Loucy (cell line): ENCODE results near the gene UVRAG.

Experiments used
- H2AFZ ChIP-seq: fragments of 200-600 bp; sonication (generic); 2 replicates; pipeline ENCODE4 v1.6.0; 2016; ENCODE audit warnings: antibody characterized with exemption, mild to moderate bottlenecking, low read length, moderate library complexity
- H3F3A ChIP-seq: fragments of 200-600 bp; 2 replicates; pipeline ENCODE4 v1.6.0; 2016; ENCODE audit warnings: antibody characterized with exemption, low read depth, mild to moderate bottlenecking
- H3K27me3 ChIP-seq: fragments of 200-600 bp; sonication (generic); 2 replicates; pipeline ENCODE4 v1.6.1; 2014; ENCODE audit warnings: low read length, mild to moderate bottlenecking; ENCODE audit not compliant: insufficient read depth, poor library complexity, severe bottlenecking
- H3K36me3 ChIP-seq: fragments of 200-600 bp; sonication (generic); 2 replicates; pipeline ENCODE4 v1.6.1; 2016; ENCODE audit warnings: low read length; ENCODE audit not compliant: insufficient read depth
- H3K4me1 ChIP-seq: fragments of 200-600 bp; sonication (generic); 2 replicates; pipeline ENCODE4 v1.5.1; 2014; ENCODE audit warnings: low read length, mild to moderate bottlenecking; ENCODE audit not compliant: insufficient read depth, poor library complexity, severe bottlenecking
- H3K4me2 ChIP-seq: fragments of 200-600 bp; sonication (generic); 2 replicates; pipeline ENCODE4 v1.6.0; 2014; ENCODE audit warnings: antibody characterized with exemption, low read length, low read depth, mild to moderate bottlenecking; ENCODE audit not compliant: poor library complexity, severe bottlenecking
- H3K4me3 ChIP-seq: fragments of 200-600 bp; sonication (generic); 2 replicates; pipeline ENCODE4 v1.5.1; 2014; ENCODE audit warnings: low read length, mild to moderate bottlenecking, mixed read lengths; ENCODE audit not compliant: poor library complexity, severe bottlenecking
- H3K79me2 ChIP-seq: fragments of 200-600 bp; sonication (generic); 2 replicates; pipeline ENCODE4 v1.6.1; 2014; ENCODE audit warnings: low read length; ENCODE audit not compliant: insufficient read depth
- H3K9ac ChIP-seq: fragments of 200-600 bp; sonication (generic); 2 replicates; pipeline ENCODE4 v1.6.0; 2014; ENCODE audit warnings: mild to moderate bottlenecking, low read depth, low read length, moderate library complexity; ENCODE audit not compliant: poor library complexity, severe bottlenecking
- H3K9me2 ChIP-seq: fragments of 200-600 bp; sonication (generic); replicated peaks from 2 replicates; pipeline ENCODE4 v1.6.1; 2016; ENCODE audit warnings: low read depth, low read length, mixed read lengths
- H3K9me3 ChIP-seq: fragments of 200-600 bp; sonication (generic); 2 replicates; pipeline ENCODE4 v1.6.1; 2014; ENCODE audit warnings: mild to moderate bottlenecking, antibody characterized with exemption, low read length, low read depth; ENCODE audit not compliant: insufficient read depth
- H4K20me1 ChIP-seq: fragments of 200-600 bp; sonication (generic); 2 replicates; pipeline ENCODE4 v1.6.0; 2014; ENCODE audit warnings: antibody characterized with exemption, low read length, mild to moderate bottlenecking; ENCODE audit not compliant: insufficient read depth, poor library complexity, severe bottlenecking
- EZH2phosphoT487 ChIP-seq: fragments of 200-600 bp; IDR thresholded peaks from 2 replicates; pipeline ENCODE4 v1.6.1; 2018; ENCODE audit warnings: antibody characterized with exemption, mild to moderate bottlenecking, moderate library complexity, borderline replicate concordance
- TF ChIP-seq, protein P1 (sequence below): fragments of 200-600 bp; sonication (generic); conservative IDR thresholded peaks from 2 replicates; pipeline ENCODE4 v1.5.1; 2014; ENCODE audit warnings: mild to moderate bottlenecking, antibody characterized with exemption, low read length

Gene UVRAG

DNA sequence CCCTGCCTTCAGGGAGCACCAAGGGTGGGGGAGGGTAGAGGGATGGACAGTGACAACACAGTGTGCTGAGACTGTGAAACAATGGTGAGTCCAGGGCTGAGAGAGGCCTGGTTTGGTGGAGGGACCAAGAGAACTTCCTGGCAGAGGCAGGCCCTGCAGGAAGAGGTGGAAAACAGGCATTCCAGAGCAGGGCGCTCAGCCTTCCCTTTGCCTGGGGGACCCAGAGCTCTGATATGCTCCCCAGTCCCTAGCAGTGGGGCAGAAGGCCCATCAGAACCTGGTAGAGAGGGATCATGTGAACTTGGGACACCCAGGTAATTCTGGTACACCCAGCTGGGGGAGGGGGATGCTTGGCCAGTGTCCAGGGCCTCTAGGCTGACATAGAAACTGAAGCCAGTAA lies 17.2 kb upstream of the UVRAG start:
- no peak overlapping the region for H3K9ac ChIP-seq
- H3K79me2 ChIP-seq = no peaks in the 10 kb centered on the region
- H2AFZ ChIP-seq = no peak overlapping the region
- no peaks in the 10 kb centered on the region for H3K36me3 ChIP-seq
- no peak overlapping the region for H3K4me2 ChIP-seq
- no peaks in the 10 kb centered on the region for H3K9me2 ChIP-seq
- peaks cover 15% of the 10 kb centered on the region for H3K4me1 ChIP-seq
- H3K9me3 ChIP-seq = no peaks in the 10 kb centered on the region
- no peaks in the 10 kb centered on the region for H4K20me1 ChIP-seq
- H3K4me3 ChIP-seq = no peak overlapping the region
- no peaks in the 10 kb centered on the region for H3F3A ChIP-seq
- TF ChIP-seq EZH2phosphoT487 = no peak
- TF ChIP-seq, protein P1, sequence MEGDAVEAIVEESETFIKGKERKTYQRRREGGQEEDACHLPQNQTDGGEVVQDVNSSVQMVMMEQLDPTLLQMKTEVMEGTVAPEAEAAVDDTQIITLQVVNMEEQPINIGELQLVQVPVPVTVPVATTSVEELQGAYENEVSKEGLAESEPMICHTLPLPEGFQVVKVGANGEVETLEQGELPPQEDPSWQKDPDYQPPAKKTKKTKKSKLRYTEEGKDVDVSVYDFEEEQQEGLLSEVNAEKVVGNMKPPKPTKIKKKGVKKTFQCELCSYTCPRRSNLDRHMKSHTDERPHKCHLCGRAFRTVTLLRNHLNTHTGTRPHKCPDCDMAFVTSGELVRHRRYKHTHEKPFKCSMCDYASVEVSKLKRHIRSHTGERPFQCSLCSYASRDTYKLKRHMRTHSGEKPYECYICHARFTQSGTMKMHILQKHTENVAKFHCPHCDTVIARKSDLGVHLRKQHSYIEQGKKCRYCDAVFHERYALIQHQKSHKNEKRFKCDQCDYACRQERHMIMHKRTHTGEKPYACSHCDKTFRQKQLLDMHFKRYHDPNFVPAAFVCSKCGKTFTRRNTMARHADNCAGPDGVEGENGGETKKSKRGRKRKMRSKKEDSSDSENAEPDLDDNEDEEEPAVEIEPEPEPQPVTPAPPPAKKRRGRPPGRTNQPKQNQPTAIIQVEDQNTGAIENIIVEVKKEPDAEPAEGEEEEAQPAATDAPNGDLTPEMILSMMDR = no peak
- no peaks in the 10 kb centered on the region for H3K27me3 ChIP-seq

DNA sequence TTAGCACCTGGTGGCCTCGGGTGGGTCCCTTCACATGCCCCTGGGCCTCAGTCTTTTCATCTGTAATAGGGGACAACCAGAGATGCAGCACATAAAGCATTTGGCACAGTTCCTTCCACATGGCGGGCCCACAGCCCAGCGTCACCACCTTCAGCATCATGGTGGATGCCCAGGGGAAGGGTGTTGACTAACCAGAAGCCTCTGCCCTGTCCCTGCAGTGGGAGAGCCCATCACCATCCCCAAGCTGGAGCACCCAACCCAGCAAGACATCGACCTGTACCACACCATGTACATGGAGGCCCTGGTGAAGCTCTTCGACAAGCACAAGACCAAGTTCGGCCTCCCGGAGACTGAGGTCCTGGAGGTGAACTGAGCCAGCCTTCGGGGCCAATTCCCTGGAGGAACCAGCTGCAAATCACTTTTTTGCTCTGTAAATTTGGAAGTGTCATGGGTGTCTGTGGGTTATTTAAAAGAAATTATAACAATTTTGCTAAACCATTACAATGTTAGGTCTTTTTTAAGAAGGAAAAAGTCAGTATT lies 14.8 kb upstream of the UVRAG start:
- Histone ChIP-seq H3K9me3 (no peaks in the 10 kb centered on the region), H3K4me1 (peaks cover 15% of the 10 kb centered on the region), H3K4me2 (no peak overlapping the region), H3K79me2 (no peaks in the 10 kb centered on the region), H4K20me1 (no peaks in the 10 kb centered on the region), H3K36me3 (no peaks in the 10 kb centered on the region), H2AFZ (no peak overlapping the region), H3K9ac (no peak overlapping the region), H3K9me2 (no peaks in the 10 kb centered on the region), H3K4me3 (no peak overlapping the region), H3F3A (no peaks in the 10 kb centered on the region), H3K27me3 (no peaks in the 10 kb centered on the region)
- TF ChIP-seq, protein P1 = no peak
- TF ChIP-seq EZH2phosphoT487 = no peak

DNA sequence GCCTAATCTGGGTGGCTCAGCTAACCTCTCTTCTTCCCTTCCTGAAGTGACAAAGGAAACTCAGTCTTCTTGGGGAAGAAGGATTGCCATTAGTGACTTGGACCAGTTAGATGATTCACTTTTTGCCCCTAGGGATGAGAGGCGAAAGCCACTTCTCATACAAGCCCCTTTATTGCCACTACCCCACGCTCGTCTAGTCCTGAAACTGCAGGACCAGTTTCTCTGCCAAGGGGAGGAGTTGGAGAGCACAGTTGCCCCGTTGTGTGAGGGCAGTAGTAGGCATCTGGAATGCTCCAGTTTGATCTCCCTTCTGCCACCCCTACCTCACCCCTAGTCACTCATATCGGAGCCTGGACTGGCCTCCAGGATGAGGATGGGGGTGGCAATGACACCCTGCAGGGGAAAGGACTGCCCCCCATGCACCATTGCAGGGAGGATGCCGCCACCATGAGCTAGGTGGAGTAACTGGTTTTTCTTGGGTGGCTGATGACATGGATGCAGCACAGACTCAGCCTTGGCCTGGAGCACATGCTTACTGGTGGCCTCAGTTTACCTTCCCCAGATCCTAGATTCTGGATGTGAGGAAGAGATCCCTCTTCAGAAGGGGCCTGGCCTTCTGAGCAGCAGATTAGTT lies 14.2 kb upstream of the UVRAG start:
- Histone ChIP-seq H3K36me3 (no peaks in the 10 kb centered on the region), H3K4me1 (peaks cover 15% of the 10 kb centered on the region), H3K9ac (no peak overlapping the region), H3K79me2 (no peaks in the 10 kb centered on the region), H3K9me2 (no peaks in the 10 kb centered on the region), H2AFZ (peak overlapping the region; percentile 29), H4K20me1 (no peaks in the 10 kb centered on the region), H3K9me3 (no peaks in the 10 kb centered on the region), H3K4me3 (no peak overlapping the region), H3K27me3 (no peaks in the 10 kb centered on the region), H3K4me2 (peak overlapping the region; percentile 35), H3F3A (no peaks in the 10 kb centered on the region)
- TF ChIP-seq, protein P1 = no peak; the same call in 1 of the 2 replicates
- TF ChIP-seq EZH2phosphoT487 = no peak
